ENCODE data around the gene RASEF.

RASEF gene

DNA sequence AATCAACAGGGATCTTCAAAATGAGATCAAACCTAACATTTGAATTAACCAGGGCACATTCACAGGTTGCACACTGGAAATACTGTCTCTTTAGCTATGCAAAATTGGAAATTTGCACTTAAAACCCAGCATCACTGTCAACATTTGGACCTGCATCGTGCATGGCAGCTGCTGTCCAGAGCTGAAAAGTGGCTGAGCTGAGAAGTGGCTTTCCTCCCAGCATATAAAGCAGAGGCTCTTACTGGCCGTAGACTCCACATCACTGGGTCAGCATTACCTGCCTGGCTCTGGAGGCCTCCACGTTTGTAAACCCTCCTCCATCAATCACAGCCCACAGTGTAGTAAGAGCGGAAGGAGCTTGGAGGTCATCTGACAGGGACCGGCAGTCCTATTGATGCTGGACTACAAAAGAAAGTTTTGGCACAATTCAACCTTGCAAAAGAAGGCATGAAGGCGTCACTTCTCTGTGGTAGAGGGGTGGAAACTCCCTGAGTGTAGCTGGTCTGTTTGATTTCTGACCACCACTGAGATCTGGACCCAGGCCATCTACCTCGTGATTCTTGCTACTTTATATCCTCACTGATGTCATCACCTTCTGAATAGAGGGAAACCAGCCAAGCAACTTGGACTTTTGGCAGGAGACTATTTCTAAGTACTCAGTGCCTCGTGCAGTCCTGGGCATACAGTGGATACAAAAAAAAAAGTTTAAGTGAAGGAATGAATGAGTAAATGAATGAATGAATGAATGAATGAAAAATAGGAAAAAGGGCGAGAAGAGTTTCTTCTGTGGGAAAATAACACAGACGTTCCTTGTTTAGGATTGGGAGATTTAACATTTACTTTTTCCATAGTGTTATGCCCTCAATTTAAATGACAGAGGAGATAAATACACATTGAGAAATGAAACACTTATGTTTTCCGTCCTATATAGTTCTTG lies 14.8 kb downstream of the RASEF start:
- DNase-seq: no peak

DNA sequence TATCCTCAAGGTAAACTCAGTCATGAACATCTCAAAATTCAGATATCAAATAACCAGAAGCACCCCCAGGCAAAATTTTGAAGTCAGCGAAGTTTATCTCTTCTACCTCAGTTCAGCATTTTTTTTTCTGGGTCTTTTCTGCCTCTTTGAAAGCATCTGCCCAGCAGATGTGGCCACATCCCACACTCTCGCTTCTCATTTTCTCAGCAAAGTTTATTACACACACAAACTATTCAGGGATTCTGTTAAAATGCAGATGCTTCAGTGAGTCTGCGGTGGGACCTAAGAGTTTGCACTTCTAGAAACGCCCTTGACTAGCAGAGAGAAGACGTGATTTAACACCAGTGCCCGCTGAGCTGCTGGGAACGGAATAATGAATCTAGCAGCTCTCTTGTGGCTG lies 19.3 kb downstream of the RASEF start:
- no peak for DNase-seq

- DNase-seq: no peak
Observed at GRCh38 chr9:83041771-83042170, 21.2 kb downstream of the RASEF start.

DNA sequence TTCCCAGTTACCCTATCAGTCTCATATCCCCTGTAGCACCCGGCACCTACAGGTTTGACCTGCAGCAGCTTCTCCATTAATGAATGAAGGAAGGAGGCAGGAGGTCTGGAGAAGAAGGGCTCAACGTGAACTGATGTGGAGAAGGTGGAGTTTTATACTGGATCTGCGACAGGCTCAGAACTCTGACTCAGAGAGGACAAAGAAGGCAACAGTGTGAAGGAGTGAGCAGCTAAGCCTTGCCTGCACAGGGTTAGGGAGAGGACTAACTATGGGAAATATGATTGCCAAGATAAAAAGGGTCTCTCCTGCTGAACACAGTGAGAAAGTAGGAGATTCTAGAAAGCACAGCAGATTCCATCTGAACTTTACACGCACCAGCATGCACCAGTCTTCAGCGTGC lies 23.6 kb downstream of the RASEF start:
- no peak for DNase-seq

GRCh38 chr9:83036043-83036442 lies 26.9 kb downstream of the RASEF start:
- DNase-seq: no peak

- DNase-seq: no peak
Observed at GRCh38 chr9:83035143-83035542, 27.8 kb downstream of the RASEF start.

- DNase-seq: no peak
Observed at GRCh38 chr9:83034587-83034986, 28.4 kb downstream of the RASEF start.

- no peak for DNase-seq
Observed at GRCh38 chr9:83034026-83034425, 28.9 kb downstream of the RASEF start.

GRCh38 chr9:83032065-83032625 lies 30.8 kb downstream of the RASEF start:
- no peak for DNase-seq

GRCh38 chr9:83030391-83031107 lies 32.4 kb downstream of the RASEF start:
- no peak for DNase-seq

- DNase-seq: no peak
Observed at GRCh38 chr9:83029531-83030137, 33.3 kb downstream of the RASEF start.

GRCh38 chr9:83027153-83027891 lies 35.6 kb downstream of the RASEF start:
- DNase-seq: no peak

DNA sequence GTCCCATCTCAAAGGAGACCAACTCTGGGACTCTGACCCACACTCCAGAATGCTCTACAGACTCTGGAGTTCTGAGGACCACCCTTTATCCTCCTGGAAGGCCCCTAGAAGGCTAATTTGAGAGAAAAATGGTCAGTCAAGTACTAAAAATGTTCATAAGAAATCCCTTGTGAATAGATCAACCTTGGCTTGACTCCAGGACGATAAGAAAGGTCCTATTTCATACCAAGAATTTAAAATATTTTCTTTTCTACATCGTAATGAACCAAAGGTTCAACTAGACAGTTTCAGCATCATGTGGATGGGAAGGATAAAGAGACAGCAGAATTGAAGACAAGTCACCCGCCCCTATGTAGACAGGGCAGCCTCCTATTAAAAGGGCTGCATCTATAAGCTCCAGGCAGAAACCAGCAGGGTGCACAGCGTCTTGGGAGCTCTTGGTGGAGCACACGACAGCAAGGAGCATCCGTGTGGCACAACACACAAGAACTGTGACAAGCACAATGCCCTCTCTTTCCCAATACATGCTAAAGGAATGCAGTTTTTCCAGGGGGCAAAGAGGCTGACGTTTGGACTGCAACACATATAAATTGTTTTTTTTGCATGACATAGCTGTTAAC lies 38.3 kb downstream of the RASEF start:
- DNase-seq: no peak

GRCh38 chr9:83023151-83023550 lies 39.8 kb downstream of the RASEF start:
- DNase-seq: no peak

GRCh38 chr9:83020864-83021263 lies 42.1 kb downstream of the RASEF start:
- DNase-seq: no peak

DNA sequence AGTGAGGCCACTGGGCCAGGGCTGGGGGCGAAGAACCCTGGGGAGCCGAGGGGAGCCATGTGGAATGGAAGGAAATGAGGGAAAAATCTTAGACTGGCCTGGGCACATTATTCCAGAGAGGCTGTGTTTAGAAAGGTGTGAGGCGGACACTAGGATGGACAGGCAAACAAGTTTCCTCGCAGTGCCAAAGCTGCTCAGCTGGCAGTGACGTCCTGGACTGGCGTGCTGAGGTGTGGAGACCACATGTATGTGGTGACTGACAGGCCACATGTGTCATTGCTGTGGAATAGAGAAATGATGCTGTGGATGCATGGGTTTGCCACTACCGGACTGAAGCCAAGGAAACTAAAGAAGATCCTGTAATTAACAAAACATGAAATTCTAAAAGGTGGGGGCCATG lies 42.6 kb downstream of the RASEF start:
- no peak for DNase-seq

DNA sequence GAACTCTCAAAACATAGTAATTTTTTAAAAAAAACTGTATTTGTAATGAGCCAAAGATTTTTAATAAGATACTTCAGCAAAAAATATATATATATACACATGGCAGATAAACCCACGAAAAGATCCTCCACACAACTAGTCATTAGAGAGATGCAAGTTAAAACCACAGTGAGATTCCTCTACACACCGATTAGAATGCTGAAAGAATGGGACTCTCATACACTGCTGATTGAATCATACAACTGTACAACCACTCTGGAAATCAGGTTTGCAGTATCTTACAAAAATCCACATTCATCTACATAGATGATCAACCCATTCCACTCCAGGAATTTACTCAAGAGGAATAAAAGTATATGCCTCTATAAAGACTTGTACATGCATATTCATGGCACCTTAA lies 43.7 kb downstream of the RASEF start:
- no peak for DNase-seq

DNA sequence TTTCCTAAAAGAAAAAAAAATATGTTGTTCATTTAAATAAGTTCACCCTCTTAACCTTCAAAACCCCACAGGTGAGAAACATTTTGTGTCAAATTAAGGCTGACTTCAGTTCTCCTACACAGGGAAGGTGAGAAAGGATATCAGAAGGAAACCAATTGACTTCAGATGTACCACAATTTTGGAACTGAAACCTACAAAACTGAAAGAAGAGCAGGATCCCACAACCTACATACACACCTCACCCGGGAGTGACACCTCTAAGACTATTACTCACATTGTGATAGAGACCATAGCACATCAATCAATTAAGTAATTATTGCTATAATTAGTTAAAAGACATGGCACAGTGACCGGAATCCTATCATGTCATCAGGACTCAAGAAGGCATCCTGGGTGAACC lies 47.0 kb downstream of the RASEF start:
- DNase-seq: no peak

DNA sequence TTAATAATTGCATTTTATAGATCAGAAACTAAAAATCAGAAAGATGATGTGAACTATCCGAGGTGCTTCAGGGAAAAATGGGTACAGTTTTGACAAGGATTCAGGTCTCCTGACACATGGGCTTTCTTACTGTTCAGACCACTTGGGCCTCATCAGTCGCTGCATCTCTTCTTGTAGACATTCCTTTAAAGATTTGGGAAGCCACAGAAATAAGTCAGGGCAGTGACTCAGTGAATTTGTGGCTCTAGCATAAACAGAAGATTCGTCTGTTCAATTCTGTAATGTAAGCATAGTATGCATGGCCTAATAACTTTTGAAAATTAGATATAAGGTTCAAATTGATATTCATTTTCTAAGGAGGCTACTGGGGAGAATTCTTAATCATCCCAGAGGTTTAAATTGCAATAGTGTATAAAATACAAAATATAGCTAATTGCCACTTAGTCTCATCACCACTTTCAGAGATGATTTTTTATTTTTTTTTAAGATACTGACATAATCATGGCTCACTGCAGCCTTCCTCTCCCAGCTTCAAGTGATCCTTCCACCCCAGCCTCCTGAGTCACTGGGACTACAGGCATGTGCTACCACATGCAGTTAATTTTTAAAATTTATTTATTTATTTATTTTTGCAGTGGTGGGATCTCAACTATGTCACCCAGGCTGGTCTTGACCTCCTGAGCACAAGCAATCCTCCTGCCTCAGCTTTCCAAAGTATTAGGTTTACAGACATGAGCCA lies 48.9 kb downstream of the RASEF start:
- no peak for DNase-seq

DNA sequence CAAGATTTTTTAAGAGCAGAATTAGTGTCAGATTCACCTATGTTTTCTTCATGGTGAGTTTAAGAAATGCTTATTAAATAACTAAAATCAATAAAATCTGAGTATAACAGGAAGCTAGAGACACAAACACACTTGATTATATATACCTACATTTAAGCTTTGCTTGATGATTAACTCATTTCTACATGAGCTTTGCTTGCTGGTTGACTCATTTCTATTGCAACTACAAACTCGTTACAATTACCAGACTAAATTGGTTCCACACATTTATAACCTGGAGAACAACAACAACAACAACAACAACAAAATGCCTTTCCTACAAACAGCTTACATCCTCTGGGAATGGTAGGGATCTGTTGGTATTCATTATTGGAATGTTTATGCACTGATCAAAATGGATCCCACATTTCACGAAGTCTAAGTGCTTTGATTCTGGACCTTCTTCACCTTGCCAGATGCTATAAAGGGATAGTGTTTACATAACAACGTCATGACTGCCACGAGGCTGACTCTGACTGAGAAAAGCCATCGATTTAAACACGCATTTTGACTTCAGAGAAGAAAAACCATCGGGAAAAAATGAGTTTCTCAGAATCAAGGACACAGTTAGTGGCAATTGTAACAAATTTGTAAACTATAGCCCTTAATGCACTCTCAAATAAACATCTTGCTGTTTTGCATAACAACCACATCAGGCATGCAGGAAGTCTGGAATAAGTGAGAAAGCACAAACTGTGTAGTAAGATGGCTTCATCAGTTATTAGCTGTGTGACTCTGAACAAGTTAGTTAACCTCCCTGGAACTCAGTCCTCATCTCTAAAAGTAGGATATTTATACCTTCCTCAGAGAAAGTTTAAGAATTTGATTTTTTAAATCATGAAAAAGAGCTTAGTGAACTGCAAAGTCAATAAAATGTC lies 49.8 kb downstream of the RASEF start:
- DNase-seq: no peak

Measured in cortex of kidney (tissue), 1 donor.